Urinary bladder (tissue), 4 donors: ENCODE measurements around the gene XRCC4. TPM values are rescaled to one million over a fixed set of nuclear protein-coding genes. Genes with fewer than 3 reads are reported as not detected.

ENCODE experiments used
- DNase-seq: peaks from one replicate; pipeline ENCODE4 v3.0.0-alpha.2; 2015; ENCODE audit errors: extremely low spot score
- H3K27ac ChIP-seq: one replicate; pipeline ENCODE4 v1.5.1; 2013; ENCODE audit warnings: low read depth, mild to moderate bottlenecking, moderate library complexity
- H3K36me3 ChIP-seq: one replicate; pipeline ENCODE4 v1.6.1; 2013; ENCODE audit warnings: mild to moderate bottlenecking, moderate library complexity; ENCODE audit not compliant: insufficient read depth
- H3K4me1 ChIP-seq: one replicate; pipeline ENCODE4 v1.6.1; 2013; ENCODE audit warnings: mild to moderate bottlenecking, moderate library complexity; ENCODE audit not compliant: insufficient read depth
- H3K4me3 ChIP-seq: one replicate; pipeline ENCODE4 v1.5.1; 2013; ENCODE audit warnings: low read depth, low read length
- WGBS: extraction: QIAGEN DNeasy Blood & Tissue Kit; methylation state at CpG from one replicate; pipeline ENCODE4 v1.1.7; 2013; 5-methylcytosine and 5-hydroxymethylcytosine counted together
- polyA plus RNA-seq: library from polyadenylated mRNA; stranded (reverse); fragments of 200-250 nt; gene quantifications from one replicate; pipeline ENCODE4 v1.2.3, GENCODE V29; 2013
- total RNA-seq: library from RNA; depleted of rRNA; stranded (reverse); fragments of >200 nt; gene quantifications from one replicate; pipeline ENCODE4 v1.2.3, GENCODE V29; 2014
- donor health status: healthy with polysubstance abuse.
- donor health status: healthy.

The XRCC4 gene
- total and polyA plus RNA-seq, 2 donors: 8.0 to 12.1 TPM

GRCh38 chr5:83197326-83197967 lies 120.1 kb downstream of the XRCC4 start:
- no peak for DNase-seq
- no peak overlapping the region for H3K4me3 ChIP-seq
- no peaks in the 10 kb centered on the region for H3K36me3 ChIP-seq
- WGBS: 70% methylated on average over 2 of the region's 2 CpGs
- H3K4me1 ChIP-seq: no peaks in the 10 kb centered on the region
- no peak overlapping the region for H3K27ac ChIP-seq

GRCh38 chr5:83199126-83199525 lies 121.8 kb downstream of the XRCC4 start:
- H3K36me3 ChIP-seq: no peaks in the 10 kb centered on the region
- no peak overlapping the region for H3K27ac ChIP-seq
- no peak overlapping the region for H3K4me3 ChIP-seq
- 58% methylated on average over 5 of the region's 5 CpGs for WGBS
- no peaks in the 10 kb centered on the region for H3K4me1 ChIP-seq
- DNase-seq: no peak

GRCh38 chr5:83204651-83205050 lies 127.3 kb downstream of the XRCC4 start:
- 96% methylated on average over 1 of the region's 1 CpG for WGBS
- Histone ChIP-seq H3K4me3 (no peak overlapping the region), H3K27ac (no peak overlapping the region), H3K36me3 (peaks cover 2% of the 10 kb centered on the region), H3K4me1 (no peaks in the 10 kb centered on the region)
- DNase-seq: no peak

GRCh38 chr5:83209963-83210362 lies 132.6 kb downstream of the XRCC4 start:
- Histone ChIP-seq H3K4me3 (no peak overlapping the region), H3K4me1 (no peaks in the 10 kb centered on the region), H3K36me3 (no peaks in the 10 kb centered on the region), H3K27ac (no peak overlapping the region)
- DNase-seq: no peak

- Histone ChIP-seq H3K36me3 (no peaks in the 10 kb centered on the region), H3K4me1 (no peaks in the 10 kb centered on the region), H3K4me3 (no peak overlapping the region), H3K27ac (no peak overlapping the region)
- DNase-seq: no peak
These were observed 141.7 kb downstream of the XRCC4 start for GRCh38 chr5:83219077-83219476.

- H3K27ac ChIP-seq: no peak overlapping the region
- no peak overlapping the region for H3K4me3 ChIP-seq
- H3K36me3 ChIP-seq: no peaks in the 10 kb centered on the region
- DNase-seq: no peak
- H3K4me1 ChIP-seq: no peaks in the 10 kb centered on the region
- WGBS: 66% methylated on average over 4 of the region's 4 CpGs
These were observed 142.1 kb downstream of the XRCC4 start for GRCh38 chr5:83219495-83219894.

- no peaks in the 10 kb centered on the region for H3K4me1 ChIP-seq
- H3K27ac ChIP-seq: no peak overlapping the region
- no peaks in the 10 kb centered on the region for H3K36me3 ChIP-seq
- no peak overlapping the region for H3K4me3 ChIP-seq
- no peak for DNase-seq
- 62% methylated on average over 3 of the region's 3 CpGs for WGBS
These were observed 143.0 kb downstream of the XRCC4 start for GRCh38 chr5:83220331-83220730.

GRCh38 chr5:83222906-83223305 lies 145.6 kb downstream of the XRCC4 start:
- DNase-seq: no peak
- Histone ChIP-seq H3K4me3 (no peak overlapping the region), H3K36me3 (no peaks in the 10 kb centered on the region), H3K4me1 (no peaks in the 10 kb centered on the region), H3K27ac (no peak overlapping the region)
- 83% methylated on average over 2 of the region's 2 CpGs for WGBS

- Histone ChIP-seq H3K27ac (no peak overlapping the region), H3K36me3 (no peaks in the 10 kb centered on the region), H3K4me1 (no peaks in the 10 kb centered on the region), H3K4me3 (no peak overlapping the region)
- no peak for DNase-seq
- 86% methylated on average over 2 of the region's 2 CpGs for WGBS
These were observed 150.3 kb downstream of the XRCC4 start for GRCh38 chr5:83227611-83228010.

GRCh38 chr5:83230511-83230910 lies 153.2 kb downstream of the XRCC4 start:
- no peak for DNase-seq
- Histone ChIP-seq H3K27ac (no peak overlapping the region), H3K4me1 (no peaks in the 10 kb centered on the region), H3K36me3 (no peaks in the 10 kb centered on the region), H3K4me3 (no peak overlapping the region)

- WGBS: 85% methylated on average over 1 of the region's 1 CpG
- H3K27ac ChIP-seq: no peak overlapping the region
These were observed 167.2 kb downstream of the XRCC4 start for GRCh38 chr5:83244516-83244915.

GRCh38 chr5:83245037-83245436 lies 167.7 kb downstream of the XRCC4 start:
- DNase-seq: no peak
- 94% methylated on average over 3 of the region's 3 CpGs for WGBS
- Histone ChIP-seq H3K4me3 (no peak overlapping the region), H3K27ac (no peak overlapping the region), H3K4me1 (no peaks in the 10 kb centered on the region), H3K36me3 (peaks cover 2% of the 10 kb centered on the region)

More at GRCh38 chr5:83244516-83244915, 167.2 kb downstream of the XRCC4 start:
- Histone ChIP-seq H3K36me3 (peaks cover 2% of the 10 kb centered on the region), H3K4me3 (no peak overlapping the region), H3K4me1 (no peaks in the 10 kb centered on the region)
- no peak for DNase-seq

GRCh38 chr5:83246071-83246470 lies 168.7 kb downstream of the XRCC4 start:
- H3K4me3 ChIP-seq: no peak overlapping the region
- WGBS: 58% methylated on average over 1 of the region's 1 CpG
- no peaks in the 10 kb centered on the region for H3K4me1 ChIP-seq
- H3K36me3 ChIP-seq: peaks cover 2% of the 10 kb centered on the region
- no peak for DNase-seq
- H3K27ac ChIP-seq: no peak overlapping the region

GRCh38 chr5:83249156-83249555 lies 171.8 kb downstream of the XRCC4 start:
- 85% methylated on average over 4 of the region's 4 CpGs for WGBS
- Histone ChIP-seq H3K27ac (no peak overlapping the region), H3K4me3 (no peak overlapping the region), H3K36me3 (no peaks in the 10 kb centered on the region), H3K4me1 (no peaks in the 10 kb centered on the region)
- DNase-seq: no peak

- DNase-seq: no peak
- 88% methylated on average over 1 of the region's 1 CpG for WGBS
- Histone ChIP-seq H3K4me1 (no peaks in the 10 kb centered on the region), H3K36me3 (no peaks in the 10 kb centered on the region), H3K4me3 (no peak overlapping the region), H3K27ac (no peak overlapping the region)
These were observed 174.5 kb downstream of the XRCC4 start for GRCh38 chr5:83251849-83252248.
